T-helper 1 cell treated with Interleukin-12 subunit alpha and Interleukin-12 subunit beta and Interleukin-4 antibody, amounts not matched to agents 30 μg/mL and 1 μg/mL, for 36 hours (primary cell): ENCODE data around the gene SDS.

Experiments used
- H3K27ac Mint-ChIP-seq: one replicate; pipeline ENCODE4 v1.8.0; 2021; ENCODE audit warnings: mild to moderate bottlenecking, mixed read lengths
- H3K27me3 Mint-ChIP-seq: one replicate; pipeline ENCODE4 v1.8.0; 2021; ENCODE audit warnings: low read depth, mixed read lengths
- H3K36me3 Mint-ChIP-seq: one replicate; pipeline ENCODE4 v1.8.0; 2021; ENCODE audit warnings: low read depth, mixed read lengths
- H3K4me1 Mint-ChIP-seq: one replicate; pipeline ENCODE4 v1.8.0; 2021; ENCODE audit warnings: low read depth, mixed read lengths
- H3K4me3 Mint-ChIP-seq: one replicate; pipeline ENCODE4 v1.8.0; 2021; ENCODE audit warnings: mild to moderate bottlenecking, moderate library complexity, mixed read lengths
- H3K9me3 Mint-ChIP-seq: one replicate; pipeline ENCODE4 v1.8.0; 2021; ENCODE audit warnings: mixed read lengths

Gene SDS

GRCh38 chr12:113403435-113404415 is at the start of gene SDS:
TSS of gene SDS (minus strand) at chr12:113403887. CDS start at chr12:113399708, 4,179 bp downstream.
- Mint-ChIP-seq H3K4me3 (no peak within 1 kb of the TSS), H3K27ac (no peak within 1 kb of the TSS), H3K27me3 (peaks cover 24% of the 10 kb centered on the region), H3K4me1 (no peaks in the 10 kb centered on the region), H3K9me3 (no peaks in the 10 kb centered on the region), H3K36me3 (no peaks in the 10 kb centered on the region)

DNA sequence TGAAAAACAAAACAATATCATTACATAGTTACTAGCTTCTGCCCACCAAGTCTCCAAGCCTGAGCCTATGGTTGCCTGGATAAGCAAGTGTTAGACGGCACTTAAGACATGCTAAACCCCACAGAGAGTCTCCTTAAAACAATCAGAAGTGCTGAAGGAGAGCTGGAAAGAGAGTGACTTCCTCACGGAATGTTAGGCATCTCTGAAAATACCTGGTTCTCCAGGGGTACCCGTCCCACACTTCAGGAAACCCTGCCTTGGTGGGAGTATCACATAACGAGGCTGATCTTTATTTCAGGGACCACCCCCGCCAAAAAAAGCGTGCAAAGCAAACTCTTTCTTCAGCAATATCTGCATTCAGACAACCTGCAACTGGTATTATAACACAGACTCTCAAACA is 49.6 kb upstream of the SDS start:
- H3K36me3 Mint-ChIP-seq: no peaks in the 10 kb centered on the region
- H3K27ac Mint-ChIP-seq: no peak overlapping the region
- no peak overlapping the region for H3K4me3 Mint-ChIP-seq
- no peaks in the 10 kb centered on the region for H3K4me1 Mint-ChIP-seq
- peaks cover 11% of the 10 kb centered on the region for H3K27me3 Mint-ChIP-seq
- no peaks in the 10 kb centered on the region for H3K9me3 Mint-ChIP-seq

GRCh38 chr12:113452458-113452857 is 48.8 kb upstream of the SDS start:
- H3K9me3 Mint-ChIP-seq: no peaks in the 10 kb centered on the region
- no peaks in the 10 kb centered on the region for H3K36me3 Mint-ChIP-seq
- H3K4me3 Mint-ChIP-seq: no peak overlapping the region
- no peak overlapping the region for H3K27ac Mint-ChIP-seq
- H3K27me3 Mint-ChIP-seq: peaks cover 10% of the 10 kb centered on the region
- H3K4me1 Mint-ChIP-seq: no peaks in the 10 kb centered on the region

DNA sequence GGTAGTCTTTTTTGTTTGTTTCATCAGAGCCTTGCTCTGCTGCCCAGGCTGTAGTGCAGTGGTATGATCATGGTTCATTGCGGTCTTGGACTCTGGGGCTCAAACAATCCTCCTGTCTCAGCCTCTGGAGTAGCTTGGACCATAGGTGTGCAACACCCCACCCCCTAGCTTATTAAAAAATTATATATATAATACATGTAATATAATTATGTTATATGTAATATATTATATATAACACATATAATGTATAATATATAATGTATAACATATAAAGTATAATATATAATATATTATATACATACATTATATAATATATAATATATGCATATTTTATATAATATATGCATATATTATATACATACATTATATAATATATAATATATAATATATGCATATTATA is 46.2 kb upstream of the SDS start:
- peaks cover 13% of the 10 kb centered on the region for H3K27me3 Mint-ChIP-seq
- H3K9me3 Mint-ChIP-seq: peaks cover 4% of the 10 kb centered on the region
- H3K4me3 Mint-ChIP-seq: no peak overlapping the region
- H3K27ac Mint-ChIP-seq: no peak overlapping the region
- H3K4me1 Mint-ChIP-seq: no peaks in the 10 kb centered on the region
- no peaks in the 10 kb centered on the region for H3K36me3 Mint-ChIP-seq

DNA sequence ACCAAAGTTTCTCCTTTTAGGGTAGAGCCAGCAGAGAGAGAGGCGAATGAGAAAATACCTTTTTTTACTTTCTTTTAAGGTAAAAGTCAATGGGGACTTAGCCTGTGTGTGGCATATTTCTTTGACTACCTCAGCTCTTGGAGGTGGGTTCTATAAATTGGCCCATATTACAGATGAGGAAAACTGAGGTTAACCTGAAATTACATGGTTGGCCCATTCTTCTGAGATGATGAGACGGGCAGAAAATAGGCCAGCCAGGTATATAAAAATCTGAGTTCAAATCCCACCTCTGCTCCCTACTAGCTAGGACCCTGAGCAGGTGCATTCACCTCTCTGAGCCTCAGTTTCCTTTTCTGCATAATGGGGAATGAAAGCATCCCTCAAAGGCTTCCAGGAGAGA is 45.6 kb upstream of the SDS start:
- no peak overlapping the region for H3K4me3 Mint-ChIP-seq
- H3K27ac Mint-ChIP-seq: no peak overlapping the region
- no peaks in the 10 kb centered on the region for H3K4me1 Mint-ChIP-seq
- no peaks in the 10 kb centered on the region for H3K36me3 Mint-ChIP-seq
- H3K27me3 Mint-ChIP-seq: peaks cover 13% of the 10 kb centered on the region
- H3K9me3 Mint-ChIP-seq: peaks cover 4% of the 10 kb centered on the region

GRCh38 chr12:113448873-113449272 is 45.2 kb upstream of the SDS start:
- peaks cover 13% of the 10 kb centered on the region for H3K27me3 Mint-ChIP-seq
- no peaks in the 10 kb centered on the region for H3K36me3 Mint-ChIP-seq
- H3K27ac Mint-ChIP-seq: no peak overlapping the region
- no peak overlapping the region for H3K4me3 Mint-ChIP-seq
- H3K9me3 Mint-ChIP-seq: peaks cover 4% of the 10 kb centered on the region
- no peaks in the 10 kb centered on the region for H3K4me1 Mint-ChIP-seq

DNA sequence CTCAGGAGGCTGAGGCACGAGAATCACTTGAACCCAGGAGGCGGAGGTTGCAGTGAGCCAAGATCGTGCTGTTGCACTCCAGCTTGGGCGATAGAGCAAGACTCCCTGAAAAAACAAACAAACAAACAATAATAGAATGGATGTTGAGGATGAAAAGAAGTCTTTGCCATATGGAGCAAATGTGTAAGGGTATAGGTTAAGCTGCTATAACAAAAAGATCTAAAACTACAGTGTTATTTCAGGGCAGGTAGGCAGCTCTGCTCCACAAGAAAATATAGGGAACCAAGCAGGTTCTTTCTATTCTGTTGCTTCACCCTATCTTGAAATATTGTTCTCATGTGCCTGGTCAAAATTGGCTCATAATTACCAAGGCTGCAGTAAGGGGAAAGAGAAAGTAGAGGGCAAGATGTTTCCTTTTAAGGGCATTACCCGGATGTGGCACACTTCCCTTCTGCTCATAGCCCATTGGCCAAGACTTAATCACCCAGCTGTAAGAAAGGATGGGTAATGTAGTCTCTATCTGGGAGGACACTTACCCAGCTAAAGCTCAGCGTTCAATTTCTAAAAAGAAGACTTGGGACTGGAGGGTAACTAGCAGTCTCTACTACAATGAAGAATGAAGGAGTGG is 42.0 kb upstream of the SDS start:
- Mint-ChIP-seq H3K4me1 (no peaks in the 10 kb centered on the region), H3K36me3 (no peaks in the 10 kb centered on the region), H3K9me3 (peaks cover 4% of the 10 kb centered on the region), H3K4me3 (no peak overlapping the region), H3K27me3 (peaks cover 13% of the 10 kb centered on the region), H3K27ac (no peak overlapping the region)

- Mint-ChIP-seq H3K9me3 (peaks cover 4% of the 10 kb centered on the region), H3K27ac (no peak overlapping the region), H3K4me3 (no peak overlapping the region), H3K4me1 (no peaks in the 10 kb centered on the region), H3K36me3 (no peaks in the 10 kb centered on the region), H3K27me3 (peaks cover 7% of the 10 kb centered on the region)
Observed at GRCh38 chr12:113443030-113443539, 39.4 kb upstream of the SDS start.

GRCh38 chr12:113440947-113441782 is 37.5 kb upstream of the SDS start:
- H3K4me3 Mint-ChIP-seq: no peak overlapping the region
- H3K9me3 Mint-ChIP-seq: peaks cover 3% of the 10 kb centered on the region
- no peak overlapping the region for H3K27ac Mint-ChIP-seq
- no peaks in the 10 kb centered on the region for H3K27me3 Mint-ChIP-seq
- no peaks in the 10 kb centered on the region for H3K36me3 Mint-ChIP-seq
- H3K4me1 Mint-ChIP-seq: no peaks in the 10 kb centered on the region

- Mint-ChIP-seq H3K36me3 (no peaks in the 10 kb centered on the region), H3K4me3 (no peak overlapping the region), H3K27me3 (no peaks in the 10 kb centered on the region), H3K4me1 (no peaks in the 10 kb centered on the region), H3K9me3 (no peaks in the 10 kb centered on the region), H3K27ac (no peak overlapping the region)
Observed at GRCh38 chr12:113440336-113440735, 36.6 kb upstream of the SDS start.

GRCh38 chr12:113439606-113440030 is 35.9 kb upstream of the SDS start:
- Mint-ChIP-seq H3K9me3 (no peaks in the 10 kb centered on the region), H3K4me3 (no peak overlapping the region), H3K36me3 (no peaks in the 10 kb centered on the region)

DNA sequence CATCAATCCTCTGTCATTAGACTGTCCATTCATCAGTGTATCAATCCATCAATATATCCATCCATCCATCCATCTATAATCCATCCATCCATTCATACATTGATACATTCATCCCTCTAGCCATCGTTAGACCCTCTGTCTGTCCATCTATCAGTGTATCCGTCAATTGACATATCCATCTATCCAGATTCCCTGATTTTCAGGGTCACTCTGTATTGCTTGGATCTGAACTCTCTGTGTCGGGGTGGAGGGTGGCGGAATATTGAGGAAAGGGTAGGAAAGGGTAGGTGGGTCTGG is 35.6 kb upstream of the SDS start:
- Mint-ChIP-seq H3K4me3 (no peak overlapping the region), H3K27ac (no peak overlapping the region), H3K36me3 (no peaks in the 10 kb centered on the region), H3K9me3 (no peaks in the 10 kb centered on the region), H3K27me3 (no peaks in the 10 kb centered on the region), H3K4me1 (no peaks in the 10 kb centered on the region)

More at GRCh38 chr12:113439606-113440030, 35.9 kb upstream of the SDS start:
- Mint-ChIP-seq H3K4me1 (no peaks in the 10 kb centered on the region), H3K27me3 (no peaks in the 10 kb centered on the region), H3K27ac (no peak overlapping the region)

DNA sequence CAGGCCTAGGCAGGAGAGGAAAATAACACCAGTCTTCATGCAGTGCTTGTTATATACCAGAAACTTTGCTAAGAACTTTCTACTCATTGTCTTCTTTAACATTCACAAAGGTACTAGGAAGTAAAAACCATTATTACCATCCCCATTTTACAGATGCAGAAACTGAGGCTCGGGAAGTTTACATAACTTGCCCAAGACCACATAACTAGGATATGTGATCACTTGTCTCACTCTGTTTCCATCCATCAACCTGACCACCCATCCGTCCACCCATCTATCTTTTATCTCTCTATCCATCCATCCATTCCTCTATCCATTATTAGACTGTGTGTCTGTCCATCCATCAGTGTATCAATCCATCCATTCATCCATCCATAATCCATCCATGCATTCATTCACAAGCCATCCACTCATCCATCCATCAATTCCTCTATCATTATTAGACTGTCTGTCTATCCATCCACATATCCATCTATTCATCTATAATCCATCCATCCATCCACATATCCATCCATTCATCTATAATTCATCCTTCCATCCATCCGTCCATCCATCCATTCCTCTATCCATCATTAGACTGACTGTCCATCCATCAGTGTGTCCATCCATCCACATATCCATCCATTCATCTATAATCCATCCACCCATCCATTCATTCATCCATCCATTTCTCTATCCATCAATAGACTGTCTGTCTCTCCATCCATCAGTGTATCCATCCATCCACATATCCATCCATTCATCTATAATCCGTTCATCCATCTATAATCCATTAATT is 35.0 kb upstream of the SDS start:
- no peaks in the 10 kb centered on the region for H3K9me3 Mint-ChIP-seq
- no peaks in the 10 kb centered on the region for H3K4me1 Mint-ChIP-seq
- H3K36me3 Mint-ChIP-seq: no peaks in the 10 kb centered on the region

GRCh38 chr12:113437729-113438100 is 34.0 kb upstream of the SDS start:
- Mint-ChIP-seq H3K27ac (no peak overlapping the region), H3K36me3 (no peaks in the 10 kb centered on the region), H3K4me3 (no peak overlapping the region), H3K27me3 (no peaks in the 10 kb centered on the region), H3K9me3 (no peaks in the 10 kb centered on the region), H3K4me1 (no peaks in the 10 kb centered on the region)

More for the DNA sequence above, 35.0 kb upstream of the SDS start:
- Mint-ChIP-seq H3K4me3 (no peak overlapping the region), H3K27ac (no peak overlapping the region), H3K27me3 (no peaks in the 10 kb centered on the region)
